Vagina (tissue), 2 donors: ENCODE data around the gene SLC9C2. TPM values are rescaled to one million over a fixed set of nuclear protein-coding genes. Genes with fewer than 3 reads are reported as not detected.
"Not testable (repeated sequence)": the region's sequence is repeated elsewhere in the genome, so short reads cannot be mapped to it uniquely, and the experiment has no call there.

Experiments
- DNase-seq, 2 donors: peaks; one replicate each; pipeline ENCODE4 v3.0.0-alpha.2; 2017; ENCODE audit errors: extremely low spot score in 2 of 2
- H3K27ac ChIP-seq: fragments of 200-600 bp; sonication (generic); one replicate; pipeline ENCODE4 v1.5.1; 2019
- H3K27me3 ChIP-seq: fragments of 200-600 bp; sonication (generic); one replicate; pipeline ENCODE4 v1.5.1; 2019
- H3K36me3 ChIP-seq, 2 donors: fragments of 200-600 bp; sonication (generic); one replicate each; pipeline ENCODE4 v1.5.1; 2017 to 2019
- H3K4me1 ChIP-seq: fragments of 200-600 bp; sonication (generic); one replicate; pipeline ENCODE4 v1.5.1; 2019
- H3K4me3 ChIP-seq, 2 donors: fragments of 200-600 bp; sonication (generic); 1 replicate in 1 of 2; 2 replicates in 1 of 2; pipeline ENCODE4 v1.5.1; 2016 to 2019
- H3K9me3 ChIP-seq: fragments of 200-600 bp; sonication (generic); one replicate; pipeline ENCODE4 v1.5.1; 2019
- POLR2A ChIP-seq, 2 donors: fragments of 450-650 bp; IDR thresholded peaks; one replicate each; pipeline ENCODE4 v1.6.1; 2017; ENCODE audit warnings: antibody characterized with exemption in 2 of 2, mild to moderate bottlenecking in 2 of 2, moderate library complexity in 2 of 2
- POLR2AphosphoS5 ChIP-seq, 2 donors: sonication (generic); formaldehyde crosslinking; IDR thresholded peaks; one replicate each; pipeline ENCODE4 v1.9.0; 2017; ENCODE audit warnings: antibody characterized with exemption in 2 of 2, mild to moderate bottlenecking in 2 of 2, low read depth in 1 of 2; ENCODE audit not compliant: insufficient read depth in 1 of 2
- intact Hi-C: fragments of 100-400 bp; cut with DNase I; formaldehyde crosslinking; loops from one replicate; pipeline ENCODE4 v1.15.1; 2023
- total RNA-seq: library from RNA; depleted of rRNA; stranded (reverse); fragments of >200 nt; gene quantifications from one replicate; pipeline ENCODE4 v1.2.3, GENCODE V29; 2016
- TF ChIP-seq, protein P1 (sequence below), 3 experiments: fragments of 450-650 bp in 2 of 3; fragments of 200-600 bp in 1 of 3; sonication (generic) in 1 of 3; IDR thresholded peaks; one replicate each; pipeline ENCODE4 v1.5.1; 2017 to 2019; ENCODE audit warnings: antibody characterized with exemption in 3 of 3, mild to moderate bottlenecking in 2 of 3, moderate library complexity in 2 of 3

The SLC9C2 gene
- total RNA-seq, 1 donor from 2014 or later, result not detected

DNA sequence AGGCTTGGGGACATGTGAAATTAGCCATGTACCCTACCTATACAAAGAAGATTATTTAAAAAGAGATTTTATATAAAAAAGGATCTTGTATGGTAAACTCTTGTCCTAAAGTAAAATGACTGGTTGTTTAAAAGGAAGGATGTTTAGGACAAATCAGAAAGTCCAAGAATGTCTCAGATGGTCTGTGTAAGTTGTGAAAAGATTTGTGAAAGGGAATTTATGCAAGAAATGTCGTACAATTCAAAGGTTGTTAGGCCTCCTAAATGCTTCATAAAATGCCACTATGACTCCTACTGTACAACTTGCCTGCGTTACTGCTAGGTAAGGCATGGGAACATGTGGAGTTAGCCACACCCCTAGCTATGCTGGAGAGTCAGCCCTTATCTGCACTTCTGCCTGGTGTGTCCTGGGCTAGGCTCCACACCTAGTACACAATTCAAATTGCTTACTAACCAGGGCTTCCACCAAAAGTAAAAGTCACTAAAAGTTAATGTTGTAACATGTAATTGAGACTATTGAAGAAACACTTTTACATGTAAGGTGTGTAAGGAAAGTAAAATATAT lies 106.0 kb downstream of the SLC9C2 start:
- Histone ChIP-seq H3K4me3 (no peak overlapping the region), H3K4me1 (no peaks in the 10 kb centered on the region), H3K9me3 (no peaks in the 10 kb centered on the region), H3K36me3 (no peaks in the 10 kb centered on the region), H3K27me3 (no peaks in the 10 kb centered on the region), H3K27ac (no peak overlapping the region)
- TF ChIP-seq POLR2AphosphoS5 (IDR thresholded peaks at IDR 0.05; ENCODE audit: insufficient read depth in 1 of 2, low read depth in 1 of 2) (no peak), POLR2A (IDR thresholded peaks at IDR 0.05) (no peak)
- TF ChIP-seq, protein P1, sequence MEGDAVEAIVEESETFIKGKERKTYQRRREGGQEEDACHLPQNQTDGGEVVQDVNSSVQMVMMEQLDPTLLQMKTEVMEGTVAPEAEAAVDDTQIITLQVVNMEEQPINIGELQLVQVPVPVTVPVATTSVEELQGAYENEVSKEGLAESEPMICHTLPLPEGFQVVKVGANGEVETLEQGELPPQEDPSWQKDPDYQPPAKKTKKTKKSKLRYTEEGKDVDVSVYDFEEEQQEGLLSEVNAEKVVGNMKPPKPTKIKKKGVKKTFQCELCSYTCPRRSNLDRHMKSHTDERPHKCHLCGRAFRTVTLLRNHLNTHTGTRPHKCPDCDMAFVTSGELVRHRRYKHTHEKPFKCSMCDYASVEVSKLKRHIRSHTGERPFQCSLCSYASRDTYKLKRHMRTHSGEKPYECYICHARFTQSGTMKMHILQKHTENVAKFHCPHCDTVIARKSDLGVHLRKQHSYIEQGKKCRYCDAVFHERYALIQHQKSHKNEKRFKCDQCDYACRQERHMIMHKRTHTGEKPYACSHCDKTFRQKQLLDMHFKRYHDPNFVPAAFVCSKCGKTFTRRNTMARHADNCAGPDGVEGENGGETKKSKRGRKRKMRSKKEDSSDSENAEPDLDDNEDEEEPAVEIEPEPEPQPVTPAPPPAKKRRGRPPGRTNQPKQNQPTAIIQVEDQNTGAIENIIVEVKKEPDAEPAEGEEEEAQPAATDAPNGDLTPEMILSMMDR (IDR thresholded peaks at IDR 0.05), result no peak
- intact Hi-C loops, result no loop called here
- no peak for DNase-seq

DNA sequence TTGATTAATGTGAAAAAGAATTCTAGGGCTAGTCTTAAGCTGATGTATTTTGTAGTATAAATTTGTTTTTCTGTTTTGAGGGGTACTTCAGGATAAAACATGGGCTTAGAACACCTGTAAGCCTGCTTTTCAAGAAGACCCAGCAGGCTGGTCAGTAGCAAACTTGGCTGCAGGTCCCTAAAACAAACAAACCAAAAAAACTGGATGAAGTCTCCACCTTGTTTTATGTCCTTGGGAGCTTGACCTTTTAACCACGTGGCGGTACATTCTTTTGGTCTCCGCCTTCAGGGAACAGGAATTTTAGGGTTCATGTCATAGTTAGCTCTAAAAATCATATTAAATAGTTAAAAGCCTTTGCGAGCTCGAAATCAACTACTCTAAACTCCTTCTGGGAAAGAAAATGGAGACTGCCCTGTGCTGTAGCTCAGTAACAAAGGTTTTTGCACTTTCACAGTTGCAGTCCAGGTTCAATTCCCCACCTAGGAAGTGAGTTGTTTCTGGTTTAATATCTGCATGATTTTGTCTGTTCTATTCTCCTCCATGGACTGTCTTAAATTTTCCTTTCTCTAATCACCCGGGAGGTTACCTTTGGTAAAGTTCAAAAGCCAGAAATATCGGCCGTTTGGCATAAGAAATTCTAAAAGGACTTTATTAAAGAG lies 107.1 kb downstream of the SLC9C2 start:
- H3K9me3 ChIP-seq, result no peaks in the 10 kb centered on the region
- H3K27me3 ChIP-seq, result no peaks in the 10 kb centered on the region
- no peak overlapping the region for H3K27ac ChIP-seq
- H3K36me3 ChIP-seq, result no peaks in the 10 kb centered on the region
- TF ChIP-seq POLR2A (IDR thresholded peaks at IDR 0.05) (no peak), POLR2AphosphoS5 (IDR thresholded peaks at IDR 0.05; ENCODE audit: insufficient read depth in 1 of 2, low read depth in 1 of 2) (no peak)
- TF ChIP-seq, protein P1 (IDR thresholded peaks at IDR 0.05), result no peak
- intact Hi-C loops, result no loop called here
- H3K4me3 ChIP-seq, result no peak overlapping the region
- H3K4me1 ChIP-seq, result no peaks in the 10 kb centered on the region
- DNase-seq, result no peak

DNA sequence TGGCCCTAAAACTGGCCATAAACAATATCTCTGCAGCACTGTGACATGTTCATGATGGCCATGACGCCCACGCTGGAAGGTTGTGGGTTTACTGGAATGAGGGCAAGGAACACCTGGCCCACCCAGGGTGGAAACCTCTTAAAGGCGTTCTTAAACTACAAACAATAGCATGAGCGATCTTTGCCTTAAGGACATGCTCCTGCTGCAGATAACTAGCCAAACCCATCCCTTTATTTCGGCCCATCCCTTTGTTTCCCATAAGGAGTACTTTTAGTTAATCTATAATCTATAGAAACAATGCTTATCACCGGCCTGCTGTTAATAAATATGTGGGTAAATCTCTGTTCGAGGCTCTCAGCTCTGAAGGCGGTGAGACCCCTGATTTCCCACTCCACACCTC lies 109.7 kb downstream of the SLC9C2 start:
- intact Hi-C loops, H3K36me3 ChIP-seq, H3K27ac ChIP-seq, H3K27me3 ChIP-seq, H3K9me3 ChIP-seq, H3K4me1 ChIP-seq, DNase-seq, H3K4me3 ChIP-seq: not testable (repeated sequence)

DNA sequence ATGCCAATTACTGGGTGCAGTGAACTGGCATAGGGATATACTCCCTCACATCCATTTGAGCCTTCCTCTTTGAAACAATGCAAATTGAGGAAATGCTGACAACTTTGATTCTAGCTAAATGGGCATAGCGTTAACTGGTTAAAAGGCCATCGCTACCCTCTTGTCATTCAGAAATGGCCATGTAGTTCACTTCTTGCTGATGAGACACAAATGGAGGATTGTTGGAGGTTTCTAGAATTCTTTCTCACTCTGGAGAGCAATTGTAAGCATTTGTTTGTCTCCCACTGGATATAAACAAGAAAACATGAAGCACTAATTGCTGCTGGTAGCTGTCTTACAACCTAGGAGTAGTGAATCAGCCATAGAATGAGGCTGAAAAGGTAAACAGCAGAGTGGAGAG lies 111.4 kb downstream of the SLC9C2 start:
- DNase-seq, result no peak
- Histone ChIP-seq H3K4me1 (no peaks in the 10 kb centered on the region), H3K9me3 (no peaks in the 10 kb centered on the region), H3K36me3 (peaks cover 0 to 21% of the 10 kb centered on the region in 2 donors), H3K27me3 (no peaks in the 10 kb centered on the region), H3K4me3 (no peak overlapping the region), H3K27ac (no peak overlapping the region)
- TF ChIP-seq POLR2A (IDR thresholded peaks at IDR 0.05) (no peak), POLR2AphosphoS5 (IDR thresholded peaks at IDR 0.05; ENCODE audit: insufficient read depth in 1 of 2, low read depth in 1 of 2) (no peak)
- TF ChIP-seq, protein P1 (IDR thresholded peaks at IDR 0.05), result no peak
- intact Hi-C loops, result no loop called here

DNA sequence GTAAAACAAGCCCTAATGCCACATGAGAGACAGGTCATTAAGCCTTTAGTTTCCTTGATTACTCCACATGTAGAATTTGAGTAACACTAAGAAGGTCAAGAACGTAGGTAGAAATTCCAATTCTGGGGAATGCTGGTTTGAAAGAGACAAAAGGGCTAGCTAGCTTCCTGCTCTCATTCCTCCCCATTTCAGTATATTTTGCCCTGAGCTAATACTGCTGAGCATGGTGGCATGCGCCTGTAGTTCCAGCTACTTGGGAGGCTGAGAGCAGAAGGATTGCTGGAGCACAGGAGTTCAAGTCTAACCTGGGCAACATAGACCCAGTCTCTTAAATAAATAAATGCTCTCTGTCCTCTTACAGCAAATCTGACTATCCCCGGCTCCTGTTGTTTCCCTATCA lies 112.9 kb downstream of the SLC9C2 start:
- Histone ChIP-seq H3K4me3 (no peak overlapping the region), H3K36me3 (peaks cover 0 to 37% of the 10 kb centered on the region in 2 donors), H3K27ac (no peak overlapping the region), H3K27me3 (no peaks in the 10 kb centered on the region), H3K9me3 (no peaks in the 10 kb centered on the region), H3K4me1 (no peaks in the 10 kb centered on the region)
- no peak for DNase-seq
- no peak for TF ChIP-seq POLR2AphosphoS5 (IDR thresholded peaks at IDR 0.05; ENCODE audit: insufficient read depth in 1 of 2, low read depth in 1 of 2)
- no peak for TF ChIP-seq POLR2A (IDR thresholded peaks at IDR 0.05)
- TF ChIP-seq, protein P1 (IDR thresholded peaks at IDR 0.05), result no peak
- intact Hi-C loops, result no loop called here
